ENCODE results near the gene POU6F2.

POU6F2 gene

DNA sequence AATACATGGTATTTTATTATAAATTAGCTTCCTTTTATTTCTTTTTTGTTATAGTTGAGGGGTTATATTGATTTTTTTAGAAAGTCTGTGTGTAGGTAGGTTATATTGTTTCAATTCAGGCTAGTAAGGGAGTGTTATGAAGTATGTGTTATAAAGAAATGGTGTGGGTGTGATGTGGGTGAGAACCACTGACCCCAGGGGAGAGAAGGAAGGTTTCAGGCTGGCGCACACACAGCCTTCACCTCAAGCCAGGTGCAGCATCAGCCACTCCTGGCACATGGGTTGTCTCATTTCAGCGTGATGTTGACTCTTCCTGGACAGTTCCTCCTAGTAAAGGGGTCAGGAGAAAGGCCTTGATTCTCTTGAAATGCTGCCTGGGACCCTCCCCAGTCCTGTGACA is 291.3 kb downstream of the POU6F2 start:
- no peak for DNase-seq

DNA sequence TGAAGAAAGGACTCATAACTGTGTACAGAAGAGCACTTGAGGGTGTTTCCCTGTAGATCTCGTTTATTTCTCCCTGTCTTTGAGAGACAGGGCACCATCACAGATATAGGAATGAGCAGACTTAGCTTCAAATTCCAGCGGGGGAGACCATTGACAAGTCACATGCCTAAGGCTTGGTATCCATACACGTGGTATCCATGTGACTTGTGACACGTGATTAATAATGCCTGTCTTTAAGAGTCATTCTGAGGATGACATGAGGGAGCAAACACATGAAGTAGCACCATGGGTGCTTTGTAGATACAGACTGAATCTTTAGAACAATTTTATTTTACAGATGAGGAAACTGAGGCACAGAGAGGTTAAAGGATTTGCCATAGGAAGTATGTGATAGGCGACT is 292.3 kb downstream of the POU6F2 start:
- DNase-seq: no peak

DNA sequence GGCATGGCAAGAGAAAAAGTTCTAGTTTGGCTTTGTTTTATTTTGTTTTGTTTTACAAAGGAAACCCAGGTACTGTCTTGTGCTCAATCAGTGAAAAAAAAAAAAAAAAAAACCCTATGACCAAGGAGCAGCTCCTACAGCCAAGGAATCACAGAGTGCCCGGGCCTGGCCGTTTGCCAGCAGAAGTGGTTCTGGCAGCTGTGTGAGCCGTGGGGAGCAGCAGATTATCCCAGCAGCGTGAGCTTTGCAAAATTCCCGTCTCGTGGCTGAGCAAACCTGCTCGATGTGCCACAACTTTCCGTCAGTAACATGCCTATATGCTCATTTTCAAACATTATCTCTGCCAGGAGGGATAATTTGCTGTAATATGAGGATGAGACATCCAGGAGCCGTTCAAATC is 293.7 kb downstream of the POU6F2 start:
- no peak for DNase-seq

DNA sequence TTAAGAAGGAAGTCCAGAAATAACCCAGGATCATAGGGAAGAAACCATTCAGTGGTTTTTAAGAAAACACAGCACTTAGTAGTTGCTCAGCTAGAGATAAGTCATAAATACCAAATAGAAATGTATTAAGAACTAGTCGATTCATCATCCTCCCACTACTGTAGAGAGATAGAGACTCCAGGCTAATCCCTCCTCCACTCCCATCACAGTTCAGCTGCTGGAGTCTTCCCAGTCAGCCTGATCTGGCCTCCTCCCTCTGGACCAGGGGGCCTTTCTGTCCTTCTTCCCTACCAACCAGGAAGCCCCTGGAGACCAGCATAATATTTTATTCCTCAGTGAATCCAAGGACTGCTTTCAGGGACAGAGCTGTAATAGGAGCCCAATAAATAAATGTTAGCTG is 294.4 kb downstream of the POU6F2 start:
- DNase-seq: no peak

DNA sequence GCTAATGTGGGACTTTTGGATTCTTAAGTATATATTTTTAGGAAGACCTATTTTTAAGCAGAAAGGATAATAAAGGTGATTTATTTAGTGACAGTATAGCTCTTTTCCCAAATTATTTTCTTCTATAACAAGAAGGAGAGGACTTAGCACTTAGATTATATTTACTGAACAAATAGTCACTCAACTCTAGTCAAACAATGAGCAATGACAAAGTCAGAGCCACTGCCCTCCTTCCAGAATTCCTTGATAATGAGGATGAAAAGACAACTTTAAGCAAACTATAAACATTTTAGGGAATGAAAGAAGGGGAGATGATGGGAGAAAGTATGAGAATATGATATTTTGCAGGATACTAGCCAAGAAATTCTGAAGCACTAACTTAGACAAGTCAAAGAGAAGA is 295.0 kb downstream of the POU6F2 start:
- DNase-seq: no peak

DNA sequence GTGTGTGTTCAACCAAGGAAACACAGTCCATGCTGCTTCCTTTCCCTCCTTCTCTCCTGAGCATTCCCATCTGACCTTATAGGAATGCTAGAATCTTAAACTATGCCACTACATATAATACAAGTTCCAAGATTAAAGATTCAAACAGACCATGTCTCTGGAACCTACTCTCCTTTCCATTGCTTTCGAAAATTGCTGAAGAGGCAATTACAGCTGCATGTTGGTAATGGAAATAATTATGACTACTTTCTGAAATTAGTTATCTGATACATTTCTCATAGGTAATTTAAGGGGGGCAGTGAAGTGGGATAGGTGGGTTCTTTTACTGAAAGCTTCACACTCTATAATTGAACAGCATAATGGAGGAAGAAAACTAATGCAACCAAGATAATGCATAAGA is 302.6 kb downstream of the POU6F2 start:
- no peak for DNase-seq

DNA sequence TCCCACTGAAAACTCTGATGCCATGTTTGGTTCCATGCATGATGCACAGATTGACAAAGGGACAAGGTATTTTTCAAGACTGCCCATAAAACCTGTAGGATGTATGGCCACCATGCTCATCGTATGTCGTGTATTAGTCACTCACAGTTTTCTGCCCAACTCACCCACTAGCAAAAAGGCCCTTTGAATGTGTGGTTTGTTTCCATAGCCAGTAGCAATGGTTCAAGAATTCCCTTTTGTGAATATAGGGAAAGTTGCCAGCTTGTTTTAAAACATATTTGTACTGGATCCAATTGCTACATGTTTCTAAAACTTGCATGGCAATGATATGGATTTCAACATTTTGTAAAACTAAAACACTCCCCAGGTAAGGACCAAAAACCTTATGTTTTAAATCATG is 307.5 kb downstream of the POU6F2 start:
- DNase-seq: no peak

DNA sequence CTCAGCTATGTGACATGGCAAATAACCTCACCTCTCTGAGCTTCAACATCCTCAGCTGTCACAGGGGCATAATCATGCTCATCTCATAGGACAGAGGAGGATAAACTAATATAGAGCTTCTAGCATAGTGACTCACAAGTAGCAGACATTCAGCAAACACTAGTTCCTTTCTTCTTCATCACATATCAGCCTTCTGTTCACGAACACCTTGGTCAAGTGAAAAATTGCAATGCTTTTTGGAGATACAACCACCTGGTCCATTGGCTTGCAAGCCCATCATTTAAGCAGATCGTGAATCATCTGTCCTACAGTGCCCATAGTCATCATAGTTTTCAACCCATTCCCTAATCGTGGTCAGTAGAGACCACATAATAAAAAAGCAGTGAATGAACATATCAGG is 310.6 kb downstream of the POU6F2 start:
- no peak for DNase-seq

DNA sequence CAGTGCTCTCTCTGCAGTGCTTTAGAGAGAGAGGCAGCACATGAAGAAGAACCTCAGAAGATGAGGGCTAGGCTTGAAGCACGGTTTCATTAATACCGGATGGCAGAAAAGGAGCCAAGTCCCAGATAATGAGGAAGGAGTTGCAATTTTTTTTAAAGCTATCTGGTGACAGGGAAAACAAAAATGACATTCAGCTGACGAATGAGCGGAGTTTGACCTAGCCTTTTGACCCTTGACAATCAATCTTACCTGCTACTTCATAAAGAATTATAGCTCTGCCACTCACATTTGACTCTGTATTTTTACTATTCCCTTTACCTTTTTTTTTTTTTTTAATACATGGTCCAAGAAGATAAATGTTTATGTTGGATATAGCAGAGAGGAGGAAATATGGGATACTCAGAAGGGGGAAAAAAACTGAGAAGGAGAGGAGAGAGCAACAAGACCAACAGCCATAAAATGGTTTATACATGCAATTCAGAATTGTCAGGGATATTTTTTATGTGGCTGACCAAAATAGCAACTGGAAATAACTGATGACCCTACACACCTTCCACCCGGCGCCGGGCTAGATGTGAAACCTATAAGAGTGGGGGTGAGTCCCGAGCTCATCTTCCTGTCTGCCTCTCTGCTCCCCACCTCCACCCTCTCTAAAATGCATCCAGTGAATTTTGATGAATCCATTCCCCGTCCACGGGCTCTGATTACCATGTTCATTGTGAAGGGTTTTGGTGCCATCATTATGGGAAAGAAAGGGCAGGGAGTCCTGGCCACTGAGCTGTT is 314.1 kb downstream of the POU6F2 start:
- no peak for DNase-seq

DNA sequence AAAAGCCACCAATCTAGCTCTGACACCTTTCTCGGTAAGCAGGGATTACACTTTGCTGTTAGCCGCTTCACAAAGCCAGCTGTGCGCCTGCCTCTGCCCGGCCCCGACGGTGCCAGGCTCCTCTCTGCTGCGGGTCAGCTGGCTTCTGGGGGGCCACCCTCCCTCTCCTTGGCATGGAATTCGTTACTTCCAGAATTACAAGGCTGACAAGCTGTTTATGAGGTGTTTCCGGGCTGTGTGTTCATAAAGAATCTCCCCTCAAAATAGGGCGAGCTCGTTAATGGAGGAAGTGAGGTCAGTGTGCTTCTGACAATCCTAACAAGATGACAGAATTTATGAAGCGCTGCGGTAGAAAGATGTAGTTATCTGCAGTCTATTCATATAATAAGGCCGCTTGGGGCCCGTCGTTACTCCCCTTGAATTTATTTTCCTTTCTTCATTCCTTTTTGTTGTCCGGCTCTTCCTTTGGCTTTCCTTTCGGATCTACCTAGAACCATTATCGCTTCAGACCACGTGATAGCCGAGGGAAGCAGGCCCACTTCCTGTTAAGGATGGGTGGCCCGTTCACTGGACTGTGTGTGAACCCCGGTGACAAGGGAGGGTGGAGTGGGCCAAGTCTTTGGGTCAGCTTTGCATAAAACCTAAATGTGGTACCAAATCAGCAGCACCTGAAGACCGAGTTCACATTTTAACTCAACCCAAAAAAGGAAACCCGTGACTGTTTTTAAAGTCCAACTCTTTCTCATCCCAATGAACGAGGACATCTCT is 315.5 kb downstream of the POU6F2 start:
- DNase-seq: no peak

DNA sequence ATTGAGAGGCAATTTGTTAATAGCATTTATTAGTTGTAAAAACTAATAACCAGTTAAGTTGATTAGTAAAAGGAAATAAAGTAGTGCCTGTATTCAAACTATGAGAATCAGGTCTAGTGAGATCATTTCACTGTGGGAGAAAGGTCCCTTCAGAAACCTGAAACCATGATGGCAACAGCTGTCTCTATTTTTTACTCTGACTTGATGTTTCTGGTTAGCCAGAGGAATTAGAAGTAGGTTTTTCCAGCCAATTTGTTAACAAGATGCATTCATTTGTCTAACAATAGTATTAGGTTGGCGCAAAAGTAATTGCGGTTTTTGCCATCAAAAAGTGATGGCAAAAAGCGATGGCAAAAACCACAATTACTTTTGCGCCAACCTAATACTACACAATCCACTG is 316.3 kb downstream of the POU6F2 start:
- no peak for DNase-seq

DNA sequence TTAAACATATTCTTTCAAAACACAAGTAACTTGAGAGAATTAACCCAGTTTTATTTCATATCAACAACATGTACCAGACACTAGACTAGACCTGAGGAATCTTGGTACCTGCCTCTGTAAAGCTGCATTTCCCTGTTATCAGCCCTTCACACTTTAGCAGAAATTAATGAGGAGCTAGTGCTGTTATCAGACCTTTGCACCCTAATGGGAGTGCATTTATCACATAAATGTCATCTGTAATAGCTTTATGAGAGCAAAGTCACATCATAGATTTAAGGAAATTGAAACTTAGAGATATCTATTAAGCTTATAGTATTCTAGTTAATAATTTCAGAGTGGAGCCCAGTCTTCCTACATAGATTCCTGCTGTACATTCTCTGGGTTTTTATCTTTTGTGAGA is 318.1 kb downstream of the POU6F2 start:
- DNase-seq: no peak

DNA sequence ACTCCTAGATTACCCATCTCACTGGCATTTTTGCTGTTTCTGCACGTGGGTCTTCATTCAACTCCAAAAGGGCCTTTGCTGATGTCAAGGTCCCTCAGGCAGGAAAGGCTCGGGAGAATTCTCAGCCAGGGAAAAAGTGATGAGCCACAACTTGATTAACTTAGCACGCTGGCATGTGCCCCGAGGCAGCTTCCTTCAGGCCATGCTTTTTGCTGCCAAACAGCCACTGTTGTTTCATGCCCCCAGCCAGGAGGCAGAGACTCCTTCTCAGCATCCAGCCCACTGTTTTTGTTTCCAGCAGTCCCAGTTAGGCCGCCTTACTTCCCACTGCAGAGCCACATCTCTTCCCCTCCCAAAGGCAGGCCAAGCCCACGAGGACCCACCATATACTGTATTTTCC is 322.0 kb downstream of the POU6F2 start:
- DNase-seq: no peak

DNA sequence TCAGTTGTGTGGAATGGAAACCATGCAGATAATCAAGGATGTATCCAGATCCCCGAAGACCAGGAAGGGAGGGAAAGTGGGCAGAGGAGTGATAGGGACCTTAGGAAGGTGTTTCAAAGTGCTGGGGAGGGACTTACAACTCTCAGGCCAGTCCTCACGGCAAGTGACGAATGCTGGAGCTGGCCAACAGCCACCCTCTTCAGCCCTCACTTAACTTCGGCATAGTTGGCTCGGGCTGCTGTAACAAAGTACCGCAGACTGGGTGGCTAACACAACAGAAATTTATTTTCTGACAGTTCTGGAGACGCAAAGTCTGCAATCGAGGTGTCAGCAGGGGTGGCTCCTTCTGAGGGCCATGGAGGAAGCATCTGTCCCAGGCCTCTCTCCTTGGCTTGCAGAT is 322.6 kb downstream of the POU6F2 start:
- DNase-seq: no peak

DNA sequence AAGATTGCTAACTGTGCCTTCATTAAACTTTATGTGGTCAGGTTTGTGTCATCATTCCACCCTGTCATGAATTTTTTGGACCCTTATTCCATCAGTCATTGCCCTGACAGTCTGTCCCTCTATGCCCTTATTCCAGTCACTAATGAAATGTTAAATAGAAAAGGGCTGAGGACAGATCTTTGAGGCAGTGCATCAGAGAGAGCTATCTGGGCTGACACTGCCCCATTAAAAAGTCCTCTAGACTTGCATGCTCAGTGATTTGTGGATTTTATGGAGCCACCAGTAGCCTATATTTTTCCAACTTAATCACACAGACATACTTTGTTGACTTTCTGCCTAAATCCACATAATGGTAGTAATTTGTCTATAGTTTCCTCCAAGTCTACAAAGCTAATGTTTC is 323.8 kb downstream of the POU6F2 start:
- no peak for DNase-seq

DNA sequence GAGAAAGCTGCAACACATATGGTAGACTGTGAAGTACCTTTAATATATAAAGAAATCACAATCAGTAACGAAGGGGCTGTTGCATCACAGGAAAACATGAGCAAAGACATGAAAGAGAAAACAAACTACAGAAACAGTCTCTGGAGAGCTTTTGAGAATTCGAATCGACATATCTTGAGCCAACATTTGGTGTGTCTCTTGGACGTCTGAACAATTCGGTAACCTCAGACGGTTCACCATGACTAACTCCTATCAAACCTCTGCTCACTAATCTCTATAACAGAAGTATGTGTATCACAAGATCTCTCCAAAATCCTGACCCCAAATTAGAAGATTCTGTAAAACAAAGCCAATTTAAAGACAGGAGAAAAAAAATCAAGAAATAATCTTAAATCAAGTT is 326.5 kb downstream of the POU6F2 start:
- no peak for DNase-seq

DNA sequence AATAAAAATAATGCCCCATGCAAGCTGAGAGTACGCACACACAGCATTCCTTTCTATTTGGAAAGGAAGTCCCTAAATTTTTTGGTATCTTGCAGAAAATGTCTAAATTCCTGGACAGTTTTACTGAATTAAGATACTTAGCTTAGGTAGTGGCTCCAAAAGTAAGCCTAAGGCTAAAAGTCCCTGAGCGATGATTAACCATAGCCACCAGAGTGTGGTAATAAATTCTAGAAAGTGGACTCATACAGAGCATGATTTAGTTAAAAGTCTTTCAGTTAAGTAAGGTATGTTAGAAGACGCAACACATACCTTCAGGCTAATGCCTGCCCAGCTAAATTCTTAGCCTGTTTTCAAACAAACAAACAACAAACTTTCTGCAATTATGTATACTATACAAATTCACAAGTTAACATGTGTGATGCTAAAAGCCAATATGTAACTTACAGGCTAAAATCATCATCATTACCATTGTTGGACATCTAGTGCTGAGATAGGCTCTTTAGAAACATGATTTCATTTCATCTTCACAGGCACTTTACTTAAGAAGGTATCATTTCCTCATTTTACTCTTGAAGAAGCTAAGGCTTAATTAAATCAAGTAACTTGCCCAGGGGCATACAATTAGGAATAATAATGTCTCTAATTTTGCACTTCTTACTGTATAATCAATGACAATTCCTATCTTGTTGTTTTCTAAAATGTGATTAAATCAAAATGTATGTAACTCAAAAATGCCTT is 327.1 kb downstream of the POU6F2 start:
- no peak for DNase-seq

DNA sequence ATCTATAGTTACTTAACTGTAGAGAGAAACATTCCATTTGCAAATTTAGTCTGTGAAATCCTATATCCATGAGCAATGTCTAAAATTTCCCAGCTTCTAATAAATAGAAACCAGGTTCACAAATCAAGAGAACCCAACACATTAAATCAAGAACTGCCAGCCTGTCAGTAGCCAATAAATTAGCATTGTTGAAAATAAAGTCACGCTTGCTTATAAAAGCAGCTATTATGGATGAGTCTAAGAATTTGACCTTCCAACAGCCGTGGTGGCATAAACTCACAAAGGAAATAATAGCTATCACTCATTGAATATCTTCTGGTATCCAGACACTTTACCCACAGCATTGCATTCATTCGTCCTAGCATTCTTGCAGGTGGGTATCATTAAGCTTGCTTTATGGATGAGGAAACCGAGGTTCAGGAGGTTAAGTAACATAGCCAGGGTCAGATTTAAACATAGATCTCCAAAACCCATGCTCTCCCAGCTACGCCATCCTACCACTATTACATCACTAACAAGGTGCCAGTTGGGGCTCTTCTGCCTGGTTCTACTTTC is 328.4 kb downstream of the POU6F2 start:
- DNase-seq: no peak

DNA sequence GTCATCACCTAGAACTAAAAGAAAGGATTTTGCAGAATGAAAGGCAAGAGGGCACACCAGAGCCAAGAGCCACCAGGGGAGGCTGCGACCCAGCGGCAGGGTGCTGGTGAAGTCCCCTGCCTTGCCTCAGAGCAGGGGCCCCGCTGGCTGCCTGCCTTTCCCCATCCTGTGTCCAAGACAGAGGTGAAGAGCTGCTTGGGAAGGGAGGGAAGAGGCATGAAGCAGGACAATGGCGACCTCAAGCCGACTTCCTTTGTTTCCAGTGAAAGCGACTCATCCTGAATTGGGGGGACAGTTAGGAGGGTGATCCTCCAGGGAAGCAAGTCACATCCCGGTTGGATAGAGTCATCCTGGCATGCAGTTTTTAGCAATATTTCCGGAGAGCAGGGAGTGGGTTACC is 333.0 kb downstream of the POU6F2 start:
- DNase-seq: no peak

DNA sequence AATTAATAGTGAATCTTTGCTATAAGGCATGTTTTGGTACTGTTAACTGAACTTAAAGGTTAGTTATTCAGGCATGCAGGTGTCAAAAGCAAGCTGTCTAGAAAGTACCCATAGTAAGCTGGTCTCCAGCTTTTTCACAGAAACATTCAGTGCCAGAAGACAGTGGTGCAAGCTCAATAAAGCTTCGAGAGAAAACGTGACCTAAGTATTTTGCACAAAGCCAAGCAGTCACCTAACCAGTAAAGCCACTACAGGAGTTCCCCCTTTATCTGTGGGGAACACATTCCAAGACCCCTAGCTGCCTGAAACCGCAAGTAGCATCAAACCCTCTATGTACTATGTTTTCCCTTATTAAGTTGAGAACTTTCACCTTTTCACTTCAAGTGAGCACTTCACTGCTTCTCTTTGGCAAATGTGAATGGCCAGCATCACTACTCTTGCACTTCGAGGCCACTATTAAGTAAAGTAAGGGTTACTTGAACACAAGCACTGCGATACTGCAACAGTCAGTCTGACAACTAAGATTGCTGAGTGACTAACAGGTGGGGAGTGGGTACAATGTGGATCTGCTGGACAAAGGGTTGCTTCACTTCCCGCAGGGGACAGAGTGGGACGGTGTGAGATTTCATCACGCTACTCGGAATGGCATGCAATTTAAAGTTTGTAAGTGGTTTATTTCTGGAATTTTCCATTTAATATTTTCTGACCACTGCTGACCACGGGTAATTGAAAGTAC is 334.7 kb downstream of the POU6F2 start:
- no peak for DNase-seq

DNA sequence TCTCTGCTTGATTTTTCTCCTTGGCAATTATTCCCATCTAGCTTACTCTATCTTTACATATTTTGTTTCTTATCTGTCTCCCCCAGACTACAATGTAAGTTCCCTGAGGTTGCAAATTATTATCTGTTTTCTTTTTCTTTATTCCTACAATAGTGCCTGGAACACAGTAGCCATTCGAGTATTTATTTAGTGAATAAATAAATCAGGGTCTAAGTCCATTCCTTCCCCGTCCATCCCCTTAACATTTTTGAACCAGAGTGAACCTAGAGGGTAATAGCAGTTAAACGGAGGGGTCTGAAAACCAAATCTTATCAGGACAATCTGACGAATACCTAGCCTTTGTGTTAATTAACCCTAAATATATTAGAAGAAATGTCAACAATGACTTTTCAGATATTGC is 335.7 kb downstream of the POU6F2 start:
- DNase-seq: no peak

DNA sequence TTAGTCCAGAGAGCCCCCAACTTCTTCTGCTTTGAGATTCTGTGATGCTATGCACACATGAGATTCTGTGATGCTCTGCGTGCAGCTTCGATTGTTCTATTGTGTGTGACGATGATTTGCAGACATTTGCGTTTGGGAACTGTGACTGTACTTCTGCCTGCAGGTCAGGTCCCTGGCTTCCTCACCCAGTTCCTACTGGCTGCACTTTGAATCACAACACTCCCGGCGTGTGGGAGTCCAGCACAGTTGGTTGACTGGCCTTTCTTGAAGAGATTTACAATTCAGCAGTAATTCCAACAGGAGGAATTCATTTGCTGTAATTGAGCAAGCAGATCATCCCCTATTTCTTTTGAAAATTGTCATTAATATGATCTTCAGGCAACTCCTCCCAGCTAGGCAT is 336.3 kb downstream of the POU6F2 start:
- no peak for DNase-seq

DNA sequence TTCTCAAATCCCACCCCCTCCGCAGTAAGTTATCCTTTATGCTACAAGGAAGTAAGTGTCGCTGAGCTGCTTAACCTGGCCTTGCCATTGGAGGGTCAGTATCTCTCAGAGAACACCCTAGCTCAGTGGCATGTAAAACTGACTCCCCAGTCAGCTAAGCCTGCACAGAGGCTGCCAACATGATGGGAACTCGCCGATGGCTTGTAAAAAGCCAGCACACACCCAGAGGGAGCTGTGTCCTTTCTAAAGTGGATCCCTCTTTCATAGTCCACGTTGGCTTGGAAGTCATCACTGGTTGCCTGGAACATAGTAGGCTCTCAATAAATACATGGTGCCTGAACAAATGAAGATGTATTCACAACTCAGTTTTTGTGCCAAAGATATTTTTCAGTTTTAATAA is 339.4 kb downstream of the POU6F2 start:
- DNase-seq: no peak

Measured in activated effector memory CD4-positive, alpha-beta T cell treated with anti-CD3 and anti-CD28 coated beads, Interleukin-2, amount 50 U/mL, for 16 hours (primary cell).